ENCODE measurements around the gene C10orf95.

GRCh38 chr10:102485093-102485784, 33.9 kb upstream of the C10orf95 start:
- TF ChIP-seq CTCF (IDR thresholded peaks at IDR 0.05), result no peak
- no peak for TF ChIP-seq EP300 (IDR thresholded peaks at IDR 0.05)
- no peak for TF ChIP-seq POLR2A (IDR thresholded peaks at IDR 0.05; ENCODE audit: low read depth)
- TF ChIP-seq POLR2AphosphoS5 (IDR thresholded peaks at IDR 0.05), result no peak

Data from esophagus muscularis mucosa (tissue), 4 donors.